Dedifferentiated amniotic fluid mesenchymal stem cell (primary cell): ENCODE results near the gene ATAT1.

Source experiments
- DNase-seq: peaks from one replicate; pipeline ENCODE4 v3.0.0-alpha.2; 2016; ENCODE audit errors: extremely low spot score

The ATAT1 gene

GRCh38 chr6:30683183-30683979 is 56.7 kb downstream of the ATAT1 start:
- no peak for DNase-seq

- no peak for DNase-seq
Observed at GRCh38 chr6:30683980-30684338, 57.3 kb downstream of the ATAT1 start.

- no peak for DNase-seq
Observed at GRCh38 chr6:30684386-30685156, 57.9 kb downstream of the ATAT1 start.

GRCh38 chr6:30685157-30686008 is 58.7 kb downstream of the ATAT1 start:
- no peak for DNase-seq

GRCh38 chr6:30686009-30686907 is 59.6 kb downstream of the ATAT1 start, which contains the start of gene PPP1R18:
Gene PPP1R18, minus strand, starts transcription at chr6:30686645. Its CDS starts 627 bp downstream, at chr6:30686018.
- DNase-seq: no peak

GRCh38 chr6:30686908-30687658 is 60.4 kb downstream of the ATAT1 start:
- DNase-seq: peak; percentile 92

- no peak for DNase-seq
Observed at GRCh38 chr6:30687659-30688431, 61.2 kb downstream of the ATAT1 start.

GRCh38 chr6:30688569-30688968 is 61.9 kb downstream of the ATAT1 start:
- DNase-seq: no peak

GRCh38 chr6:30689022-30689865 is 62.6 kb downstream of the ATAT1 start:
- DNase-seq: no peak

GRCh38 chr6:30689985-30690384 is 63.3 kb downstream of the ATAT1 start:
- DNase-seq: no peak

- peak; percentile 88 for DNase-seq
Observed at GRCh38 chr6:30690403-30691207, 63.9 kb downstream of the ATAT1 start, which contains the start of gene NRM. Gene NRM, minus strand, starts transcription at chr6:30690984. Its CDS starts 10 bp downstream, at chr6:30690974.

GRCh38 chr6:30691208-30691847 is 64.7 kb downstream of the ATAT1 start:
- no peak for DNase-seq
